SU-DHL-6 (cell line): ENCODE data around the gene SLC39A8.

Experiments used
- H2AFZ ChIP-seq: fragments of 200-600 bp; sonication (generic); 2 replicates; pipeline ENCODE4 v1.6.1; 2014; ENCODE audit warnings: low read depth, mild to moderate bottlenecking, moderate library complexity, mixed read lengths, antibody characterized with exemption, low read length; ENCODE audit not compliant: severe bottlenecking
- H3F3A ChIP-seq: fragments of 200-600 bp; shearing (Covaris generic); 2 replicates; pipeline ENCODE4 v1.6.0; 2016; ENCODE audit warnings: antibody characterized with exemption, mild to moderate bottlenecking; ENCODE audit not compliant: insufficient read depth
- H3K27ac ChIP-seq: fragments of 200-600 bp; sonication (generic); 2 replicates; pipeline ENCODE4 v1.5.1; 2016; ENCODE audit warnings: low read depth, mild to moderate bottlenecking, low read length, moderate library complexity, mixed read lengths
- H3K27me3 ChIP-seq: fragments of 200-600 bp; sonication (generic), shearing (Covaris generic); 2 replicates; pipeline ENCODE4 v1.6.0; 2014; ENCODE audit warnings: mild to moderate bottlenecking, low read length
- H3K36me3 ChIP-seq: fragments of 200-600 bp; sonication (generic); 2 replicates; pipeline ENCODE4 v1.6.1; 2014; ENCODE audit warnings: mild to moderate bottlenecking, low read length, mixed read lengths
- H3K4me2 ChIP-seq: fragments of 300-600, 200-600 bp; shearing (Covaris generic), sonication (generic); 2 replicates; pipeline ENCODE4 v1.6.0; 2014; ENCODE audit warnings: low read length, low read depth, mild to moderate bottlenecking; ENCODE audit not compliant: poor library complexity, severe bottlenecking
- H3K4me3 ChIP-seq: fragments of 200-600 bp; sonication (generic); 2 replicates; pipeline ENCODE4 v1.5.1; 2014; ENCODE audit warnings: antibody characterized with exemption, low read length, mild to moderate bottlenecking, mixed read lengths; ENCODE audit not compliant: insufficient read depth, poor library complexity, severe bottlenecking
- H3K79me2 ChIP-seq: fragments of 200-600 bp; sonication (generic); 2 replicates; pipeline ENCODE4 v1.6.1; 2014; ENCODE audit warnings: mild to moderate bottlenecking, low read length, moderate library complexity; ENCODE audit not compliant: insufficient read depth
- H3K9ac ChIP-seq: fragments of 200-600 bp; sonication (generic); 2 replicates; pipeline ENCODE4 v1.7.0; 2014; ENCODE audit warnings: mild to moderate bottlenecking, low read length
- H3K9me2 ChIP-seq: fragments of 200-600 bp; sonication (generic); replicated peaks from 2 replicates; pipeline ENCODE4 v1.6.1; 2014; ENCODE audit warnings: low read length; ENCODE audit not compliant: insufficient read depth
- H3K9me3 ChIP-seq: fragments of 200-600 bp; sonication (generic); 2 replicates; pipeline ENCODE4 v1.6.1; 2014; ENCODE audit warnings: low read length, mixed read lengths; ENCODE audit not compliant: insufficient read depth
- H4K20me1 ChIP-seq: fragments of 200-600 bp; sonication (generic); 2 replicates; pipeline ENCODE4 v1.6.1; 2014; ENCODE audit warnings: low read depth, mild to moderate bottlenecking, antibody characterized with exemption, low read length, moderate library complexity, mixed read lengths
- EZH2phosphoT487 ChIP-seq: fragments of 200-600 bp; sonication (generic), shearing (Covaris generic); conservative IDR thresholded peaks from 2 replicates; pipeline ENCODE4 v1.6.1; 2018; ENCODE audit warnings: mild to moderate bottlenecking, antibody characterized with exemption, low read length, moderate library complexity, mixed read lengths
- TF ChIP-seq, protein P1 (sequence below): fragments of 200-600 bp; sonication (generic); IDR thresholded peaks from one replicate; pipeline ENCODE4 v1.5.1; 2017; ENCODE audit warnings: antibody characterized with exemption, mild to moderate bottlenecking, low read length, moderate library complexity; ENCODE audit not compliant: insufficient read depth, poor library complexity, severe bottlenecking

The SLC39A8 gene

DNA sequence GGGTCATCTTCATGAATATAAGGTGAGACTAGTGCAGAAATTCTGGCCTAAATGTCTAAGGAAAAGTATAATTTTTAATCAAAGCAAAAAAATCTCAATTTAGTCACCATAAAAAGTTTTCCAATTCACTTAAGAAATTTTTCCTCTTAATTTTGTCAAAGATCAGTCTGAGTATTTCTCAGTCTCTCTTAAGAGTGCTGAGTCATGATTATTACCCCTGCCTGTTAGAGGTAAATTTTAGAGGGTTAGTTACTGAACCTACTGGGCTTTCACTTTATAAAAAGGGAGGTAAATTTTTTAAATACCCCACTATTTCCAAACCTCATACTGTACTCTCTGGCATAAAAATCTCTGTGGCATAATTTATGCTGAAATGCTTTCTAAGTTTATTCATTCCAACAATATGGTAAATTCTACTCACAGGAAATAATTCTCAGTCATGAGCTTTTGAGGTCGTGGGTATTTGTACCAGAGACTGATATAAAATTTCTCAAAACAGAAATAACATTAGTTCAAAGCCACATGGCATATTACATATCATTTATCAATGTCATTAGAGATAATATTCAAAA, 122.4 kb downstream of the SLC39A8 start:
- H3K4me2 ChIP-seq: no peak overlapping the region
- no peak overlapping the region for H3K9ac ChIP-seq
- H3K27ac ChIP-seq: no peak overlapping the region
- H3K79me2 ChIP-seq: no peaks in the 10 kb centered on the region
- H2AFZ ChIP-seq: no peak overlapping the region
- H4K20me1 ChIP-seq: no peaks in the 10 kb centered on the region
- TF ChIP-seq EZH2phosphoT487: no peak
- TF ChIP-seq, protein P1, sequence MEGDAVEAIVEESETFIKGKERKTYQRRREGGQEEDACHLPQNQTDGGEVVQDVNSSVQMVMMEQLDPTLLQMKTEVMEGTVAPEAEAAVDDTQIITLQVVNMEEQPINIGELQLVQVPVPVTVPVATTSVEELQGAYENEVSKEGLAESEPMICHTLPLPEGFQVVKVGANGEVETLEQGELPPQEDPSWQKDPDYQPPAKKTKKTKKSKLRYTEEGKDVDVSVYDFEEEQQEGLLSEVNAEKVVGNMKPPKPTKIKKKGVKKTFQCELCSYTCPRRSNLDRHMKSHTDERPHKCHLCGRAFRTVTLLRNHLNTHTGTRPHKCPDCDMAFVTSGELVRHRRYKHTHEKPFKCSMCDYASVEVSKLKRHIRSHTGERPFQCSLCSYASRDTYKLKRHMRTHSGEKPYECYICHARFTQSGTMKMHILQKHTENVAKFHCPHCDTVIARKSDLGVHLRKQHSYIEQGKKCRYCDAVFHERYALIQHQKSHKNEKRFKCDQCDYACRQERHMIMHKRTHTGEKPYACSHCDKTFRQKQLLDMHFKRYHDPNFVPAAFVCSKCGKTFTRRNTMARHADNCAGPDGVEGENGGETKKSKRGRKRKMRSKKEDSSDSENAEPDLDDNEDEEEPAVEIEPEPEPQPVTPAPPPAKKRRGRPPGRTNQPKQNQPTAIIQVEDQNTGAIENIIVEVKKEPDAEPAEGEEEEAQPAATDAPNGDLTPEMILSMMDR: no peak
- H3K4me3 ChIP-seq: no peak overlapping the region
- H3K36me3 ChIP-seq: no peaks in the 10 kb centered on the region
- no peaks in the 10 kb centered on the region for H3K27me3 ChIP-seq
- no peaks in the 10 kb centered on the region for H3F3A ChIP-seq
- no peaks in the 10 kb centered on the region for H3K9me3 ChIP-seq
- no peaks in the 10 kb centered on the region for H3K9me2 ChIP-seq

DNA sequence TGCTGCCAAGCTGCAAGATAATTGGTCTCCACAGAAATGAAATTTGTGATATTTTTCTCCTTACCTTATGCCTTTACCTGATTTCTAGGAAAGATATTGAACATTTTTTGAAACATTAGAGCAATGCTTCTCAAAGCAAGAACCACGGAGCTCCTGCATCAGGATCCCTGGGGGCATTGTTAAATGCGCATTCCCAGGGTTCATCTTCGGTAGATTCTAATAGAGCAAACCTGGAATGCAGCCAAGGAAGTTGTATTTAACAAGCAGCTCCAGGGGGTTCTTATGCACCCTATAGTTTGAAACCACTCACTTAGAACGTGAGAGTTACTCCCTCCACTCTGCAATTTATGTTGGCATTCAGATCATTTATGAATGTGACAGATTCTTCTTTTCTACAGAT, 126.2 kb downstream of the SLC39A8 start:
- Histone ChIP-seq H3K36me3 (no peaks in the 10 kb centered on the region), H3K27ac (no peak overlapping the region), H3K79me2 (no peaks in the 10 kb centered on the region), H3K9me2 (no peaks in the 10 kb centered on the region), H3K27me3 (no peaks in the 10 kb centered on the region), H3F3A (no peaks in the 10 kb centered on the region), H4K20me1 (no peaks in the 10 kb centered on the region), H3K9me3 (no peaks in the 10 kb centered on the region), H3K9ac (no peak overlapping the region), H3K4me3 (no peak overlapping the region), H3K4me2 (no peak overlapping the region), H2AFZ (no peak overlapping the region)
- TF ChIP-seq EZH2phosphoT487: no peak
- TF ChIP-seq, protein P1: no peak

DNA sequence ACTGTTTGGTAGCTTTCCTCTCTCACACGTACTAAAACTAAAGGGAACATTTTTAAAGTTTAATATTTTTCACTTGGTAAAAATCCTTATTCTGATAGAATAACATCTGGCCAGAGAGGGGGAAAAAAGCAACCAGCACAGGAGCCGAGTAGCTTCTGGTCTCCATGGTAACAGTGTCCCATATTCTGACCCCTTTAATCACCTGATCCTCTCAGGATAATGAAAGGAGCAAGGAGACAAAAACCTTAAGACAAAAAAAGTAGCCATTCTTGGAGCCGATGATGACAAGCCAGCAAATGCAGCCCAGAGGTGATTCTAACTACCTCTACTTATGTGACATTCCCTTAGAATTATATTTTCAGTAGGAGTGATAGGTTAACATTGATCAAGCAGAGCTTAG, 126.6 kb downstream of the SLC39A8 start:
- Histone ChIP-seq H3K27me3 (no peaks in the 10 kb centered on the region), H3K4me2 (no peak overlapping the region), H3K9ac (no peak overlapping the region), H3K4me3 (no peak overlapping the region), H4K20me1 (no peaks in the 10 kb centered on the region), H3K9me3 (no peaks in the 10 kb centered on the region), H3K36me3 (no peaks in the 10 kb centered on the region), H2AFZ (no peak overlapping the region), H3K79me2 (no peaks in the 10 kb centered on the region), H3F3A (no peaks in the 10 kb centered on the region), H3K9me2 (no peaks in the 10 kb centered on the region), H3K27ac (no peak overlapping the region)
- TF ChIP-seq EZH2phosphoT487: no peak
- TF ChIP-seq, protein P1: no peak
